Thyroid gland (tissue), 4 donors: Measurements from ENCODE around the gene APOD. TPM values are rescaled to one million over a fixed set of nuclear protein-coding genes. Genes with fewer than 3 reads are reported as not detected.
"Not testable (repeated sequence)": the region's sequence is repeated elsewhere in the genome, so short reads cannot be mapped to it uniquely, and the experiment has no call there.

Source experiments
- DNase-seq, 2 donors: peaks; one replicate each; pipeline ENCODE4 v3.0.0-alpha.2; 2019
- H3K27ac ChIP-seq, 3 donors: fragments of 200-600 bp; sonication (generic); 1 replicate in 2 of 3; 2 replicates in 1 of 3; pipeline ENCODE4 v1.5.1; 2016 to 2019; ENCODE audit warnings: mild to moderate bottlenecking in 1 of 3, moderate library complexity in 1 of 3
- H3K27me3 ChIP-seq: fragments of 200-600 bp; sonication (generic); one replicate; pipeline ENCODE4 v1.5.1; 2019
- H3K36me3 ChIP-seq, 2 donors: fragments of 200-600 bp; sonication (generic); one replicate each; pipeline ENCODE4 v1.5.1; 2016 to 2019
- H3K4me1 ChIP-seq, 2 donors: fragments of 200-600 bp; sonication (generic); one replicate each; pipeline ENCODE4 v1.5.1; 2017 to 2019
- H3K4me3 ChIP-seq, 3 donors: fragments of 200-600 bp; sonication (generic); replicated peaks in 1 of 3; 1 replicate in 2 of 3; 2 replicates in 1 of 3; pipeline ENCODE4 v1.5.1; 2016; ENCODE audit warnings: mild to moderate bottlenecking in 1 of 3
- H3K9me3 ChIP-seq: fragments of 200-600 bp; sonication (generic); one replicate; pipeline ENCODE4 v1.5.1; 2017
- WGBS, 2 donors: methylation state at CpG; one replicate each; pipeline ENCODE4 v1.1.5; 2017; 5-methylcytosine and 5-hydroxymethylcytosine counted together
- intact Hi-C: fragments of 100-400 bp; cut with DNase I; formaldehyde crosslinking; loops from one replicate; pipeline ENCODE4 v1.15.1; 2023
- total RNA-seq, 4 donors: library from RNA; depleted of rRNA; stranded (reverse); fragments of >200 nt; gene quantifications; one replicate each; pipeline ENCODE4 v1.2.3, GENCODE V29; 2016

APOD gene
- total RNA-seq, 4 donors from 2014 or later: 283 to 756 (median 407) TPM

- H3K27me3 ChIP-seq, DNase-seq, intact Hi-C loops, H3K36me3 ChIP-seq, H3K4me1 ChIP-seq, H3K4me3 ChIP-seq, H3K9me3 ChIP-seq, H3K27ac ChIP-seq: not testable (repeated sequence)
- 12% methylated on average over 7 of the region's 62 CpGs; no CpG with 5 or more reads in 1 of the 2 donors for WGBS, 2 donors
Observed at GRCh38 chr3:195624603-195625560, 41.1 kb upstream of the APOD start.

DNA sequence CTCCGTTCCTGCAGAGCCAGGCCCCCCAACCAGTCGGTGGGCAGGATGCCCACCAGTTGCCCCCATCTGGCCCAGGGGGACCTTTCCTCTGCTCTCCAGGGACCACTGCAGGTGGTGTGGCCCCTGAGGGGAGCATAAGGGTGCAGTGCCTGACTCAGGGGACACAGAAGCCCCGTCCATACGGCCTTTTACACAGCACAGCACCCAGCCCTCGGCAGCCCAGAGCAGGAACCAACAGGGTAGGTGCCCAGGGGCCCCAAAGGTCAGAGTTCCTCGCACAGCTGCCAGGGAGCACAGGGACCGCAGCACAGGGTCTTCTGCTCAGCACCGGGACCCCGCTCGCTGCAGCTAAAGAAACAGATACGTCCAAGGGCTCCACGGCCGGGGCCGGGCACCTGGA, 40.4 kb upstream of the APOD start:
- DNase-seq, intact Hi-C loops, H3K9me3 ChIP-seq, H3K27ac ChIP-seq, H3K4me3 ChIP-seq, H3K27me3 ChIP-seq, H3K36me3 ChIP-seq, H3K4me1 ChIP-seq: not testable (repeated sequence)
- no CpG with 5 or more reads among the region's 14 CpGs for WGBS, 2 donors

- DNase-seq, H3K27ac ChIP-seq, H3K36me3 ChIP-seq, H3K4me1 ChIP-seq, H3K9me3 ChIP-seq, H3K27me3 ChIP-seq, H3K4me3 ChIP-seq, intact Hi-C loops: not testable (repeated sequence)
- 80 to 97% methylated on average over 1 to 10 of the region's 26 CpGs for WGBS, 2 donors
Observed at GRCh38 chr3:195623217-195623965, 39.7 kb upstream of the APOD start.

DNA sequence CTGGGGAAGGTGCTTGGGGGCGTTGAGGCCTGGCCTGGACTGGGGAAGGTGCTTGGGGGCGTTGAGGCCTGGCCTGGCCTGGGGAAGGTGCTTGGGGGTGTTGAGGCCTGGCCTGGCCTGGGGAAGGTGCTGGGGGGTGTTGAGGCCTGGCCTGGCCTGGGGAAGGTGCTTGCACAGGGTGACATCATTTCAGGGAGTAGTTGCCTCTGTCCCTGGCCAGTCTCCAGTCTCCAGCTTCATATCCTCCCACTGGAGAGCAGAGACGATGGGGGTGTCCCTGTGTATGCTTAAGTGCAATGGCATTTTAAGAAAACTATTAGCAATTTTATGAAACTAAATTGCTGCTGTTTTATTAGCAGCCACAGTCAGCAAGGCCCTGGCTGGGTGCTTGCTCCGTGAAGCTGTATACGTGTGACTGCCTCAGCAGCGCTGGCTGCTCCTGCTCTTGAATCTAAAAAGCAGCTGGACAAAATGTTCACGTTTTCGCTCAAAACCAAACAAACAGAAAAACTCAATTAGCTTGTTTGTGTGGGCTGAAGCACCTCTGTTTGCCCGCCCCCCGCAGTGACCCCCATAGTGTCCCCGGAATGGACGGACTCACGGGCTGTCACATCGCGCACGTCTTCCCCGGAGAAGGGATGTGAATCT, 38.9 kb upstream of the APOD start:
- 84% methylated on average over 8 of the region's 17 CpGs; no CpG with 5 or more reads in 1 of the 2 donors for WGBS, 2 donors
- H3K36me3 ChIP-seq, H3K27ac ChIP-seq, H3K4me3 ChIP-seq, intact Hi-C loops, H3K4me1 ChIP-seq, H3K27me3 ChIP-seq, DNase-seq, H3K9me3 ChIP-seq: not testable (repeated sequence)

DNA sequence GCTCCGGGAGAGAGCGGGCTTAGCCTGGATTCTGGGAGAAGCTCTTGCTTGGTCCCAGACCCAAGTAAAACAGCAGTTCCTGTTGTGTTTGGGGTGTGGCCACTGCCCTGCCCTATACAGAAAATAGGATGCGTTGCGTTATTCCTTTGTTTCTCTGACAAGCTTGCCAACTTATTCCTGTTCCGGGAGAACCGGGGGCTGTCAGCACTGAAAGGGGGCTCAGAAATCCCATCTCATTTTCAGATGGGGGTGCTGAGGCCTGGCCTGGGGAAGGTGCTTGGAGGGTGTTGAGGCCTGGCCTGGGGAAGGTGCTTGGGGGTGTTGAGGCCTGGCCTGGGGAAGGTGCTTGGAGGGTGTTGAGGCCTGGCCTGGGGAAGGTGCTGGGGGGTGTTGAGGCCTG, 38.3 kb upstream of the APOD start:
- WGBS, 2 donors: 87 to 99% methylated on average over 6 of the region's 6 CpGs
- intact Hi-C loops, H3K4me3 ChIP-seq, H3K9me3 ChIP-seq, H3K27ac ChIP-seq, H3K4me1 ChIP-seq, H3K36me3 ChIP-seq, H3K27me3 ChIP-seq, DNase-seq: not testable (repeated sequence)

DNA sequence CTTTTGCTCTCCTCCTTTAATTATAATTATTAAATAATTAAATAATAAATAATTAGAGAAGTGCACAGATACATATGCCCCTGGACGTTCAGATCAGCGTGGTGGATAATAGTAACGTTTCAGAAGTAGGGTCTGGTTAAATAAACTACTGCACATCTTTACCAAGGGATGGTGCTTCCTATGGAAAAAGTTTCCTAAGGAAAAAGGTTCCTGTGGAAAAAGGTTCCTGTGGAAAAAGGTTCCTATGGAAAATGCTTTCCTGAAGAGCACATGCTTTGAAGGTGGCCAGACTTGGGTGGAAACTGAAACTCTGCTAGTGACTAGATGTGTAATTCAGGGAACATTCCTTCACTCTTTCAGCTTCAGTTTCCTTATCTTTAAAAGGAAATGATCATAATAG, 37.4 kb upstream of the APOD start:
- H3K4me3 ChIP-seq, H3K27me3 ChIP-seq, DNase-seq, intact Hi-C loops, H3K36me3 ChIP-seq, H3K4me1 ChIP-seq, H3K27ac ChIP-seq, H3K9me3 ChIP-seq: not testable (repeated sequence)
- WGBS, 2 donors: 89 to 90% methylated on average over 3 of the region's 3 CpGs

DNA sequence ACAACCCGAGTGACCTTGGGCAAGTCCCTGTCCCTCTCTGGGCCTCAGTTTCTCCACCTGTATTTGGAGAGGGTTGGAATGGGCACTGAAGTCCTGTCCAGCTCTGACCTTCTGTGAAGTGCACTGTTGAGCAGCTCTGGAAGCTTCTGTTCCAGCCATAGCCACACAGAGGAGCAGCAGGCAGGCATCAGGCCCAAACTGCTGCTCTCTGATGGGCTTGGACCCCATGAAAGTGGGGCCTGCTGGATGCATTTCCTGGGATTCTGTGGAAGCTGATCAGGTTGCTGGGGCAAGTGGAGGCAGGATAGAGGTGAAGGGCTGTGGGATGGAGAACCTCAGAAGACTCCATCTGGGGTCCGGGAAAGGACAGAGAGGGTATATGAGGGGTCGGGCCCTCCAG, 36.7 kb upstream of the APOD start:
- H3K27ac ChIP-seq, H3K27me3 ChIP-seq, H3K4me1 ChIP-seq, H3K9me3 ChIP-seq, H3K36me3 ChIP-seq, H3K4me3 ChIP-seq, DNase-seq, intact Hi-C loops: not testable (repeated sequence)
- 90 to 100% methylated on average over 2 to 3 of the region's 3 CpGs for WGBS, 2 donors

DNA sequence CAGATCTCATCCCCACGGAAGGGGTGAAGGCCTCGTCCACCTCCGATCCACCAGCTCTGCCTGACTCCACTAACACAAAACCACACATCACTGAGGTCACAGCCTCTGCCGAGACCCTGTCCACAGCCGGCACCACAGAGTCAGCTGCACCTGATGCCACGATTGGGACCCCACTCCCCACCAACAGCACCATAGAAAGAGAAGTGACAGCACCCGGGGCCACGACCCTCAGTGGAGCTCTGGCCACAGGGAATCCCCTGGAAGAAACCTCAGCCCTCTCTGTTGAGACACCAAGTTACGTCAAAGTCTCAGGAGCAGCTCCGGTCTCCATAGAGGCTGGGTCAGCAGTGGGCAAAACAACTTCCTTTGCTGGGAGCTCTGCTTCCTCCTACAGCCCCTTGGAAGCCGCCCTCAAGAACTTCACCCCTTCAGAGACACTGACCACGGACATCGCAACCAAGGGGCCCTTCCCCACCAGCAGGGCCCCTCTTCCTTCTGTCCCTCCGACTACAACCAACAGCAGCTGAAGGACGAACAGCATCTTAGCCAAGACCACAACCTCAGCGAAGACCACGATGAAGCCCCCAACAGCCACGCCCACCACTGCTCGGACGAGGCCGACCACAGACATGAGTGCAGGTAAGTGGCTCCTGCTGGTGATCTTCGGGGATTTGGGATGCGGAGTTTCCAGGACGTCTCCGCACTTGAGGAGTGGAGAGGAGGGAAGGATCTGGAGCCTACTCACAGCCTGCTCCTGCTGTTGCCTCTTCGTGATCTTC, 36.0 kb upstream of the APOD start:
- H3K9me3 ChIP-seq, H3K4me1 ChIP-seq, H3K27me3 ChIP-seq, intact Hi-C loops, H3K4me3 ChIP-seq, H3K36me3 ChIP-seq, DNase-seq, H3K27ac ChIP-seq: not testable (repeated sequence)
- WGBS, 2 donors: 79 to 85% methylated on average over 9 to 26 of the region's 26 CpGs

- 79 to 82% methylated on average over 17 to 23 of the region's 28 CpGs for WGBS, 2 donors
Observed at GRCh38 chr3:195617784-195618659, 34.3 kb upstream of the APOD start.

DNA sequence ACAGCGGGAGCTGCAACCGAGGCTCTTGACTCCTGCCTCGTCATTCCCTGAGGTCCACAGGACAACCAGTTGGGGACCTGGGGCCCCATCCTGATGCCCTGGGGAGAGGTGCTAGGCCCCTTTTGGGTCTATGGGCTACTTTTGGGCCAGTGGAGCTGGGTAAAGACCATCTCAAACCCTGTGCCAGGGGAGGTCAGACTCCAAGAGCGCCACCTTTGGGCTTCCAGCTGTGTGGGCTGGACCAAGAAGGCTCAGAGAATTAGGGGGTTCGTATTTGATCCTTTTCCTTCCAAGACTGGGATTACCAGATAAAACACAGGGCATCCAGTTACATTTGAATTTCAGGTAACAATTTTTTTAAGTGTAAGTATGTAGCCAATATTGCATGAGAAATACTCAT, 33.4 kb upstream of the APOD start:
- intact Hi-C loops, H3K4me3 ChIP-seq, H3K27ac ChIP-seq, DNase-seq, H3K27me3 ChIP-seq, H3K9me3 ChIP-seq, H3K36me3 ChIP-seq: not testable (repeated sequence)
- H3K4me1 ChIP-seq: peaks cover 0 to 13% of the 10 kb centered on the region in 2 donors
- 88 to 100% methylated on average over 1 to 5 of the region's 5 CpGs for WGBS, 2 donors

More at GRCh38 chr3:195617784-195618659, 34.3 kb upstream of the APOD start:
- H3K4me3 ChIP-seq, H3K36me3 ChIP-seq, H3K9me3 ChIP-seq, H3K27ac ChIP-seq, intact Hi-C loops, DNase-seq, H3K27me3 ChIP-seq: not testable (repeated sequence)
- peaks cover 0 to 13% of the 10 kb centered on the region in 2 donors for H3K4me1 ChIP-seq
